Activated naive CD8-positive, alpha-beta T cell treated with anti-CD3 and anti-CD28 coated beads, Interleukin-2, amount 50 U/mL, for 24 hours (primary cell): ENCODE results near the gene MBP.

Source experiments
- ATAC-seq: fragments of 150-1000 bp; cut with Tn5 transposase; one replicate; pipeline ENCODE4 v1.10.0; 2021
- DNase-seq: peaks from one replicate; pipeline ENCODE4 v3.0.0; 2021
- H3K27ac Mint-ChIP-seq: one replicate; pipeline ENCODE4 v1.8.0; 2021; ENCODE audit warnings: mild to moderate bottlenecking, mixed read lengths
- H3K27me3 Mint-ChIP-seq: one replicate; pipeline ENCODE4 v1.8.0; 2021; ENCODE audit warnings: mixed read lengths
- H3K36me3 Mint-ChIP-seq: one replicate; pipeline ENCODE4 v1.8.0; 2021; ENCODE audit warnings: low read depth, mixed read lengths
- H3K4me1 Mint-ChIP-seq: one replicate; pipeline ENCODE4 v1.8.0; 2021; ENCODE audit warnings: mixed read lengths
- H3K4me3 Mint-ChIP-seq: one replicate; pipeline ENCODE4 v1.8.0; 2021; ENCODE audit warnings: mild to moderate bottlenecking, moderate library complexity, mixed read lengths
- H3K9me3 Mint-ChIP-seq: one replicate; pipeline ENCODE4 v1.8.0; 2021; ENCODE audit warnings: mixed read lengths

The MBP gene

GRCh38 chr18:76981396-76981968 is 151.1 kb downstream of the MBP start:
- H3K27me3 Mint-ChIP-seq, result no peaks in the 10 kb centered on the region
- H3K4me3 Mint-ChIP-seq, result no peak overlapping the region
- no peaks in the 10 kb centered on the region for H3K36me3 Mint-ChIP-seq
- ATAC-seq, result no peak
- peaks cover 10% of the 10 kb centered on the region for H3K4me1 Mint-ChIP-seq
- H3K9me3 Mint-ChIP-seq, result no peaks in the 10 kb centered on the region
- no peak for DNase-seq
- H3K27ac Mint-ChIP-seq, result no peak overlapping the region

DNA sequence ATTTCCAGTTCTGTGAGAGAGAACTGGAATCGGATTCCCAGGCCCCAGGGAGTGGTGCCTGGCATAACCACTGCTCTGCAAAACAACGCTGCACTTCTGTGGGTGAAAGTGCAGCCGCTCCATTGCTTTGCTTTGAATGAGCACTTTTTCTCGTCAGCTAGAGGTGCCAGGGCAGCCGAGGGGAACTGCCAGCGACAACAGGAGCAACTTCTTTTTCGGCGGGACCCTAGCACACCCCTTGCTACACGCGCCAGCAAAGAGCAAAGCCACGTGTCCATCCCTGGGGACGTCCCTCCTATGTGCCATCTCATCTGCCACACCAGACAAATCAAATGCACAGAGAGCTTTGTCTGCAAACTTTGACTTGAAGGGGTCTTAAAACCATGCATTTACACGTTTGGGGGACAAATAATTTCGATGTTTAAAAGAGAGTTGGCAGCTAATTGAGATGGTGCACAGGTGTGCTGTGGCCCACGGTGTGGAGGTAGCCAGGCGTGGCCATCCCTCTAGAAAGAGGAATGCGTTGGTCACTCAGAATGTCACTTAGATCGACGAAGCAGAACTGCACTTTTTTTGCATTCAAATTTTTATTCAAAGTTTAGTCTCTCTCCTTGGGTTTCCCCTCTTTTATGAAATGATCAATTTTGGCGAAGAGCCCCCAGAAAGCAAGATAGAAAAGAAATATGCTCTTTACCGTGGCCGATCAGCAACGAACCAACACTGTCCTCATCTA is 151.8 kb downstream of the MBP start:
- ATAC-seq, result no peak
- H3K9me3 Mint-ChIP-seq, result no peaks in the 10 kb centered on the region

GRCh38 chr18:76979906-76980305 is 152.7 kb downstream of the MBP start:
- H3K36me3 Mint-ChIP-seq, result no peaks in the 10 kb centered on the region
- H3K4me1 Mint-ChIP-seq, result peaks cover 10% of the 10 kb centered on the region
- ATAC-seq (no peak), DNase-seq (no peak)
- H3K9me3 Mint-ChIP-seq, result no peaks in the 10 kb centered on the region
- no peak overlapping the region for H3K4me3 Mint-ChIP-seq
- no peak overlapping the region for H3K27ac Mint-ChIP-seq
- H3K27me3 Mint-ChIP-seq, result no peaks in the 10 kb centered on the region

More for the DNA sequence above, 151.8 kb downstream of the MBP start:
- Mint-ChIP-seq H3K4me1 (peaks cover 10% of the 10 kb centered on the region), H3K36me3 (no peaks in the 10 kb centered on the region), H3K4me3 (no peak overlapping the region), H3K27ac (no peak overlapping the region), H3K27me3 (no peaks in the 10 kb centered on the region)
- no peak for DNase-seq

DNA sequence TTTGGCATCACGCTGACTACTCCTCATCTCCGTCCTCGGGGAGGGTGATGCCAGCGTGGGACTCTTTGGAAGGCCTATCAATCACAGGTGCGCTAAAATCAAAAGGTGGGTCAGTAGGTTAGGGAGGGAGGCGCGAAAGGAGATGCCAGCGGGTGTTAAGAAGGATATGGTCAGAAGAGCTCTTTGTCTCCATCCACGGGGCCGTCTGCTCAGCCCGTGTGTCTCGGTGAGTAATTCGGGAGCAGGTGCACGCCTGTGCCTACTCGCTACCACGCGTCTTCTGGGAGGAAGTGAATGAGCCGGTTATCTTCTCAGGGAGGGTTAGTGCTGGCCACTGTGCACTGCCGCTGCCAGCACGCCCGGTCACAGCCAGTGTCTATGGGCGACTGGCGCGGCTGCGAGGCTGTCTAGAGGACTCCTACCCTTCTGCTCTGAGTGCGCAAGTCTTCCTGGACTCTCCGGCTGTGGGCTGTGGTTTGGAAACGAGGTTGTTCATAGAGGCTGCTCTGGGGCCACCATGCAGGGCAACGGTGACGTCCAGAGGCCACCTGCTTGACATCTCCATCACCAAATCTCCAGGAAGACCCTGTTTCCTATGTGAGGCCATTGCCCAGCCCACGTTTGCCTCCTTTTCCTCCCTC is 153.4 kb downstream of the MBP start:
- H3K36me3 Mint-ChIP-seq, result no peaks in the 10 kb centered on the region
- DNase-seq (no peak), ATAC-seq (no peak)
- H3K9me3 Mint-ChIP-seq, result no peaks in the 10 kb centered on the region
- H3K4me3 Mint-ChIP-seq, result no peak overlapping the region
- peaks cover 10% of the 10 kb centered on the region for H3K4me1 Mint-ChIP-seq
- no peaks in the 10 kb centered on the region for H3K27me3 Mint-ChIP-seq
- H3K27ac Mint-ChIP-seq, result no peak overlapping the region

DNA sequence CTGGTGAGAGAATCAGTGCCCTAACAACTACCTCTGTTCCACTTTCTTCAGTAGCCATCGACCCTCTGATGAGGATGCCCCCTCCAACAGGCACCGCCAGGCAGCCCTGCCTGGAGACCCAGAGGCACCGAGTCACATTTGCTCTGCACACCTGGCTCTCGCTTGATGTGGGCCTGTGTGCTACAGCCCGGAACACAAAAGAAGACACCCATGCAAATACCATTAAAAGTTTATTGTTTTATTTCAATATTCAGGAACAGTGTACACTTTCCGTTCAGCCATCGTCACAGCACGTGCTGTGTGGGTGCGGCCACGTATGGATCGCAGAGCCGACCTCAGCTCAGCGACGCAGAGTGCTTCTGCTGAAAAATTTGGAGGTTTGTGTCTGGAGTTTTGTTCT is 154.0 kb downstream of the MBP start:
- H3K9me3 Mint-ChIP-seq, result no peaks in the 10 kb centered on the region
- ATAC-seq (no peak), DNase-seq (no peak)
- H3K27me3 Mint-ChIP-seq, result no peaks in the 10 kb centered on the region
- no peak overlapping the region for H3K27ac Mint-ChIP-seq
- H3K36me3 Mint-ChIP-seq, result no peaks in the 10 kb centered on the region
- H3K4me1 Mint-ChIP-seq, result peaks cover 10% of the 10 kb centered on the region
- no peak overlapping the region for H3K4me3 Mint-ChIP-seq

DNA sequence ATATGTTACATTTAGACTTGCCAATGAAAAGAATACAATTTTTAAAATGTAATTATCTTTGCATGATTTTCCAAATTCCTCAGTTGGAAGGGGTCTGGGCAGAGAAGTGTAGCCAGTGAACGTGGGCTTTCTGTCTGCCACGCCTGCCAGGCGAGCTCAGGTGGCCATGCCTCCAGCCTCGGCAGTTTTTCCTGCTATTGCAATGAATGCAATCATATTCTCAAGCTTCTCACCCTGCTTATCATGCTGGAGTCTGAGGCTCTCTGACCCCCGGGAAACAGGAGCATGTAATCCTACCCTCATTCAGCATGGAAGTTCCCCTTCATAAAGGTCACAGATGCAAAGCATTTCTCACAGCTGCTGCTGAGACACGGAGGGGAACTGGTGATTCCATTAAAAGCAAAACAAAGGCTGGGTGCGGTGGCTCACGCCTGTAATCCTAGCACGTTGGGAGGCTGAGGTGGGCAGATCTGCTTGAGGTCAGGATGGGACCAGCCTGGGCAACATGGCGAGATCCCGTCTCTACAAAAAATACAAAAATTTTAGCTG is 154.8 kb downstream of the MBP start:
- H3K4me3 Mint-ChIP-seq, result no peak overlapping the region
- no peaks in the 10 kb centered on the region for H3K36me3 Mint-ChIP-seq
- H3K4me1 Mint-ChIP-seq, result peaks cover 2% of the 10 kb centered on the region
- H3K9me3 Mint-ChIP-seq, result no peaks in the 10 kb centered on the region
- H3K27me3 Mint-ChIP-seq, result no peaks in the 10 kb centered on the region
- no peak for ATAC-seq
- H3K27ac Mint-ChIP-seq, result no peak overlapping the region
- no peak for DNase-seq

- H3K27ac Mint-ChIP-seq, result no peak overlapping the region
These were observed 155.4 kb downstream of the MBP start for GRCh38 chr18:76977108-76977621.

GRCh38 chr18:76975577-76976110 is 156.9 kb downstream of the MBP start:
- no peak for DNase-seq
- Mint-ChIP-seq H3K36me3 (no peaks in the 10 kb centered on the region), H3K27me3 (no peaks in the 10 kb centered on the region), H3K4me1 (peaks cover 11% of the 10 kb centered on the region), H3K9me3 (no peaks in the 10 kb centered on the region), H3K27ac (no peak overlapping the region), H3K4me3 (no peak overlapping the region)
- ATAC-seq, result no peak

More at GRCh38 chr18:76977108-76977621, 155.4 kb downstream of the MBP start:
- no peak for DNase-seq
- H3K4me3 Mint-ChIP-seq, result no peak overlapping the region
- ATAC-seq, result no peak
- H3K9me3 Mint-ChIP-seq, result no peaks in the 10 kb centered on the region
- no peaks in the 10 kb centered on the region for H3K27me3 Mint-ChIP-seq
- H3K4me1 Mint-ChIP-seq, result peaks cover 2% of the 10 kb centered on the region
- no peaks in the 10 kb centered on the region for H3K36me3 Mint-ChIP-seq

GRCh38 chr18:76974386-76974785 is 158.2 kb downstream of the MBP start:
- no peaks in the 10 kb centered on the region for H3K27me3 Mint-ChIP-seq

GRCh38 chr18:76973520-76974266 is 158.9 kb downstream of the MBP start:
- no peak for DNase-seq
- H3K36me3 Mint-ChIP-seq, result peaks cover 3% of the 10 kb centered on the region
- no peak overlapping the region for H3K27ac Mint-ChIP-seq
- no peak overlapping the region for H3K4me3 Mint-ChIP-seq
- peaks cover 11% of the 10 kb centered on the region for H3K4me1 Mint-ChIP-seq
- H3K27me3 Mint-ChIP-seq, result no peaks in the 10 kb centered on the region
- ATAC-seq, result no peak
- no peaks in the 10 kb centered on the region for H3K9me3 Mint-ChIP-seq

More at GRCh38 chr18:76974386-76974785, 158.2 kb downstream of the MBP start:
- H3K9me3 Mint-ChIP-seq, result no peaks in the 10 kb centered on the region
- no peak for ATAC-seq
- peaks cover 11% of the 10 kb centered on the region for H3K4me1 Mint-ChIP-seq
- no peak for DNase-seq
- H3K4me3 Mint-ChIP-seq, result no peak overlapping the region
- no peak overlapping the region for H3K27ac Mint-ChIP-seq
- no peaks in the 10 kb centered on the region for H3K36me3 Mint-ChIP-seq

- ATAC-seq (no peak), DNase-seq (no peak)
- H3K27me3 Mint-ChIP-seq, result no peaks in the 10 kb centered on the region
- H3K9me3 Mint-ChIP-seq, result no peaks in the 10 kb centered on the region
- H3K4me1 Mint-ChIP-seq, result peaks cover 11% of the 10 kb centered on the region
- H3K27ac Mint-ChIP-seq, result no peak overlapping the region
- peaks cover 3% of the 10 kb centered on the region for H3K36me3 Mint-ChIP-seq
- no peak overlapping the region for H3K4me3 Mint-ChIP-seq
These were observed 159.6 kb downstream of the MBP start for GRCh38 chr18:76972846-76973519.

DNA sequence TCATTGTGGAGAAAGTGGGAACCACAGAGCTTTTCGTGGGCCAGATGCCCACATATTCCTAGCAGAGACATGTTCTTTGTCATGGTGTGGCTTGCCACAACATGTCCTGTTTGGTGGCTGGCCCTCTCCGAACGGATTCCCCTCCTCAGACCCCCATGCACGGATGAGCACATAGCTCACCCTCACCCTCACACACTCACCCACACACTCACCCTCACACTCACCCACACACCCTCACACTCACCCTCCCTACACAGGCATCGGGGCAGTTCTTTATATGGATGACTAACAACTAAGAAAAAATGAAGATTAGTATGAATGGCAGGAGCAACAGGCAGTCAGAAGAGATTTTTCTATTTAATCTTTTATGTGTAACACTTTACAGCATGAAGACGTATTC is 160.3 kb downstream of the MBP start:
- Mint-ChIP-seq H3K27ac (no peak overlapping the region), H3K4me1 (peaks cover 11% of the 10 kb centered on the region), H3K36me3 (peaks cover 3% of the 10 kb centered on the region), H3K27me3 (no peaks in the 10 kb centered on the region), H3K4me3 (no peak overlapping the region), H3K9me3 (no peaks in the 10 kb centered on the region)
- no peak for ATAC-seq
- DNase-seq, result no peak

- Mint-ChIP-seq H3K27me3 (no peaks in the 10 kb centered on the region), H3K9me3 (no peaks in the 10 kb centered on the region), H3K27ac (no peak overlapping the region), H3K36me3 (peaks cover 3% of the 10 kb centered on the region), H3K4me1 (peaks cover 8% of the 10 kb centered on the region), H3K4me3 (no peak overlapping the region)
- no peak for ATAC-seq
- DNase-seq, result no peak
These were observed 161.6 kb downstream of the MBP start for GRCh38 chr18:76970770-76971559.
